GM19023 (cell line): ENCODE data around the gene RNF17.

Experiments
- ATAC-seq: cut with Tn5 transposase; IDR thresholded peaks from one replicate; pipeline ENCODE4 v1.9.1; 2021; ENCODE audit warnings: mild to moderate bottlenecking, moderate library complexity; ENCODE audit not compliant: unreplicated experiment

RNF17 gene

DNA sequence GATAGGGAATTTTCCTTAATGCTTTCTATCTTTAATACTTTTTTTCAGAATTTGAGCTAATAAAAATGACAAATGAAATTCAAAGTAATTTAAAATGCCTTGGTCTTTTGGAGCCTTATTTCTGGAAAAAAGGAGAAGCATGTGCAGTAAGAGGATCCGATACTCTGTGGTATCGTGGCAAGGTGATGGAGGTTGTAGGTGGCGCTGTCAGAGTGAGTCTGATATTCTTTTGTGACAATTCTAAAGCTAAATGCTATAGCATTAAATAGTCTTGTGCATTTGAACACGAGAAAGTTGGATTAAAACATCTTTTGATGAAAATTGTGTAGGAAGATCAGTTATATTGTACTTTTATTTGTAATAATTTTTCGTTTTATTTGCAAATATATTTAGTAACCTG is 95.0 kb downstream of the RNF17 start:
- no peak for ATAC-seq

DNA sequence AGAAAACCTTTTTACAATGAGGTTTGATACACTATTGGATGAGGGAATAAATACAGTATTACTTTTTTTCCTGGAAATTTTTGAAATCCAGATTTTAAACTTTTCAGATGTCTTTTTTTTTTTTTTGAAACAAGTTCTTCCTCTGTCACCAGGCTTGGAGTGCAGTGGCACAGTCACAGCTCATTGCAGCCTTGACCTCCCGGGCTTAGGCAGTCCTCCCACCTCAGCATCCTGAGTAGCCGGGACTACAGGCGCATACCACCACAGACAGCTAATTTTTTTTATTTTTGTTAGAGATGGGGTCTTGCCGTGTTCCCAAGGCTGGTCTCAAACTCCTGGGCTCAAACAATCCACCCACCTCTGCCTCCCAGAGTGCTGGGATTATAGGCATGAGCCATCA is 96.8 kb downstream of the RNF17 start:
- no peak for ATAC-seq

DNA sequence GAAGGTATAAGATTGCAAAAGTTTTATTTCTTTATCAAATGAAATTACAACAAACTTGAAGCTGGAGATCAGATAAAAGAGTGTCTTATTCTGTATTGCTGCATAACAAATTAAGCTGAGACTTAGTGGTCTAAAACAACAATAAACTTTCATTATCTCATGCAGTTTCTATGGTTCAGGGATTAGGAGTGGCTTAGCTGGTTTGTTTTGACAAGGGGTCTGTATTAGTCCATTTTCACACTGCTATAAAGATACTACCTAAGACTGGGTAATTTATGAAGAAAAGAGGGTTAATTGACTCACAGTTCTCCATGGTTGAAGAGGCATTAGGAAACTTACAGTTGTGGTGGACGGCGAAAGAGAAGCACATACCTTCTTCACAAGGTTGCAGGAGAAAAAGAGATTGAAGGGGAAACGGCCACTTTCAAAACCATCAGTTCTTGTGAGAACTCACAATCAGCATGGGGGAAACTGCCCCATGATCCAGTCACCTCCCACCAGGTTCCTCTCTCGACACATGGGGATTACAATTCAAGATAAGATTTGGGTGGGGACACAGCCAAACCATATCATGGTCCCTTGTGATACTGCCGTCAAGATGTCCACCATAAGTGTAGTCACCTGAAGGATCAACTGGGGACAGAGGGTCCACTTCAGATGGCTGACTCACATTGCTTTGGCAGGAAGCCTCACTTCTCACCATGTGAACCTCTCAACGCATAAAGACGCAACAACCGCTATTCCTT is 97.8 kb downstream of the RNF17 start:
- no peak for ATAC-seq

DNA sequence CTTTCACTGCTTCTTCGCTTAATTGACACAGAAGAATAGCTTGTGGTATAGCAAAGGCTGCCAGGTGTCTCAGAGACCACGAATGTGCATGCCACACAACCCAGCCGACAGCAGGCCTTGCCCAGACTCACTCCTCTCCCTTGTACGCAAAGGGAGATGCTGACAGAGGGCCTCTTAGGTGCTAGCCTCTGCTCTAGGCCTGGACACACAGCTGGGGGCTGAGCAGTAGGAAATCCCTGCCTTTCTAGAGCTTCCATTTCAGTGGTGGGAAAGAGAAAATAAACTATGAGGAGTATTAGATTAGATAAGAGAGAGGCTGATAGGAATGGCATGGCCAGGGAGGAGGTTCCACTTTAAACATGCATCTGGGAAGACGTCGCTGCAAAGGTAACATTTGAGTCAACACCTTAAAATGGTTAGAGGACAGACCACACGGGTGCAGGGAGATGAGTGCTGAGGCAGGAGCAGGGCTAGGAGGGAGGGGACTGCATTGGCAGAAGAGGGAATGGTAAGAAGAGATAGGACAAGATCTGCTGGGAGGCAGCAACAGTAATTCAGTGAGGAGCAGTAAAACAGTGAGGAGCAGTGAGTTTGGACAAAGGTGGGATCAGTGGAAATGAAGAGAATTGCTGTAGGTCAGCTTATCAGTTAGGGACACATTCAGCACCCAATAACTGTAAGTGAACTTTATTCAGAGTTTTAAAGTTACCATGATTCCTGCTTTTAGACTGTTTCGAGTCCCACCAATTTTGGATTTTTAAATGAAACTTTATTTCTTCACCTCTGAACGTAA is 100.0 kb downstream of the RNF17 start:
- ATAC-seq, result no peak

DNA sequence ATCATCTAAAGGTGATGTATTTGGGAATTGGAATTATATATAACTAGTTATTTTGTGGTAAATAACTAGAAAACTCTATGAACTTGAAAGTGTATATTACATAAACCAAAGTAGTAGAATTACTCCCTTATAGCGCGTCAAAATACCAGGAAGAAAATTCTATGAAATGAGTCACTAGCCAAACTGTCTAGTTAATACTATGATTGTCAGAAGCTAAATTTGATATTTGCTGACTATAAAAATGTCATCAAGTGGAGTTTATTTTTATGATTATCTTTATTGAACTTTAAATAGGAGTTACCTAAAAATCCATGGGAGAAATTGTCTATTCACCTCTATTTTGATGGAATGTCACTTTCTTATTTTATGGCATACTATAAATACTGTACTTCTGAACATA is 100.6 kb downstream of the RNF17 start:
- no peak for ATAC-seq

DNA sequence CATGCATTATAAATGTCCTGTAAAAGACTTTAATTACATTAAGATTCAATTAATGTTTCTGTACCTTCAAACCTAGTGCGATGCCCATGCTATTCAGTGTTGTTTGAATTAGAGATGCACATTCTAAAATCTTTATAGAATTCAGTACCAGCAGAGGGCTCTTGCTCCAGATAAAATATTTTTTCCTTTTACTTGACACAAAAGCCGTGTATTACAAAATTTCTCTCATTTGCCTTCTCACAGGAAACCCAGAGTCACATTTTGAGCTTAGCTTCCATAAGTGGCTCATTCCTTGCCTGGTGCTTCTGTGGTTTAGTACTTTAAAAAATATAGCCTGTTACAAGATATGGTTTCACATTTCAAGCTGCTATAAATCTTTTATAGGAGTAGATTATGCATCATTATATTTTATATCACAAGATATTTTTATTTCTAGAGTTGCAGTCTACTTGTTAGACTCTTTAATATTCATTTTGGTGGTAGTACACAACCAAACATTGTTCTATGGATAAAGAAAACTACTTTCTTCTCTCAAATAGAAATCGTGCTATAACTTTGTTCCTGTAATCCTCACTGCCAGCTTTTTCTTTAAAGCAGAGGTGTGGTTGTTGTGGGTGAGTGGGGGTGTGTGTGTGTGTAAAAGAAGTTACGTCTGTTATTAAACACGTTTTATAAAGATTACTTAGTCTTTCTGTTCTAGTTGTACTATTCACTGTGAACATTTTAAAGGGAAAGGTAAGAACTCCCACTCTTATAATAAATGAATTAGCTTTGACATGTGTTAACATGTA is 101.4 kb downstream of the RNF17 start:
- no peak for ATAC-seq

DNA sequence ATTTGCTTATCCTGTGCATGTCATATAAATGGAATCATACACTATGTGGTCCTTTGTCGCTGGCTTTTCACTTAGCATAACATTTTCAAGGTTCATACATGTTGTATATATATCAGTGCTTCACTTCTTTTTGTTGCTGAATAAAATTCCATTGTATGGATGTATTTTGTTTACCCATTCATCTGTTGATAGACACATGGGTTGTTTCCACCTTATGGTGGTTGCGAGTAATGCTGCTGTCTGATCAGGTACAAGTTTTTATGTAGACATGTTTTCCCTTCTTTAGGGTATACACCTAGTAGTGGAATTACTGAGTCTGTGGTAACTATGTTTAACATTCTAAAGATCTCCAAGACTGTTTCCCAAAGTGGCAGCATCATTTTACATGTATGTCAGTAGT is 102.5 kb downstream of the RNF17 start:
- ATAC-seq, result no peak

DNA sequence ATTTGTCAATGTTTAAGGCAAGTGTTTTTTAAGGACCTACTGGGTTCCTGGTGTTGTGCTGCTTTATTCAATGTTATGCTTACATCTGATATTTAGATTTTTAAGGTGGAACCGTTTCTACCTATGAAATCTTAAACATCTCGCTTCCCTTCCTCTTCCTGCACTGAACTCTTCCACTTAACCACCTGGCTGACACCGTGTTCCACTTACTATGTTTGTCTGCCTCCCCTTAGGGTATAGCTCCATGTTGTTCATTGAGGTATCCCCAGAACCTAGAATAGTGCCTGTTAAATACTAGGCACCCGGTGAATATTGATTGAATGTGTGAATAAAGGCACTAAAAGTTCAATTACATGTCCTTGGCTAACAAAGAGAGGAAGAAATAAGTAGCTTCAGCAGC is 104.9 kb downstream of the RNF17 start:
- ATAC-seq, result no peak

DNA sequence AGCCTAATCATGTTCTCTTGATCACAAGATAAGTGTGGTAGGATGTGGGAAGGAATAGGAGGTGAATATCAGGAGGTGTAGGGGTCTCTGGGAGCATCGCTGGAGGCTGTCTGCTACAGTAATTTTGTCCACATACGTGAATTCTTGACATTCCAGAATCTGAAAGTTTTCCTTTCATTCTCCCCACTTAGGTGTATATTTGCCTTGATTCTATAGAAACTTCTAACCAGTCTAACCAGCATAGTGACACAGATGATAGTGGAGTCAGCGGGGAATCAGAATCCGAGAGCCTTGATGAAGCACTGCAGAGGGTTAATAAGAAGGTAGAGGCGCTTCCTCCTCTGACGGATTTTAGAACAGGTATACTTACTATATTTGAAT is 106.4 kb downstream of the RNF17 start:
- no peak for ATAC-seq

DNA sequence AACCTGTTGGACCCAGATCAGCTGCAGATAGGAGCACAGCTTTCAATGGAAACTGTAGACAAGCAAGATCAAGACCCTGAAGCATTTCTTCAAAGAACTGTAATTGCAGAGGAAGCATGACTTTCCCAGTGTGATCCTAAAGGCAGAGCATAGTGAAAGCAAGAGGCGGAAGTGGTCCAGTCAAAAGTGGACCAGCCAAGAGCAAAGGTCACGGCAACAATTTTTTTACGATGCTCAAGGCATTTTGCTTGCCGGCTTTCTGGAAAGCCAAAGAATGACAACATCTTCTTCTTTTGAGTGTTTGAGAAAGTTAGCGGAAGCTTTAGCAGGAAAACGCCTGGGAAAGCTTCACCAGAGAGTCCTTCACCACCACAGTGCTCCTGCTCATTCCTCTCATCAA is 111.6 kb downstream of the RNF17 start:
- ATAC-seq, result no peak

DNA sequence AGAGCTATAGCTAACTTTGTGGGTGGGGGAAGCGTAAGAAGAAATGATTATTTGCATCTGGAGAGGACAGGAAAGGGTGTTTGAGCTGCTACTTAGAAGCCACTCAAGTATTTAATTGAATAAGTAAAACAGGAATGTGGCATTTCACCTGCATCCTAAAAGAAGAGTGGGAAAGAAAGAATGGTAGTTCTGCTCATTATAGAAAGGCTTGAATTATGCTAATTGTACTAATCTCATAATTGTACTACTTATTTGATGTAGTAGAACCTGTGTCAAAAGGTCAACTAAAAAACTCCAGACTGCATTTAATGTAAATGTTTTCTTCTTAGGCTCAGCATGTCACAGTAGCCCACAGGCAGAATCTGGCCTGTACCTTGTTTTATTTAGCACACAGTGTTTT is 113.6 kb downstream of the RNF17 start:
- ATAC-seq, result no peak

DNA sequence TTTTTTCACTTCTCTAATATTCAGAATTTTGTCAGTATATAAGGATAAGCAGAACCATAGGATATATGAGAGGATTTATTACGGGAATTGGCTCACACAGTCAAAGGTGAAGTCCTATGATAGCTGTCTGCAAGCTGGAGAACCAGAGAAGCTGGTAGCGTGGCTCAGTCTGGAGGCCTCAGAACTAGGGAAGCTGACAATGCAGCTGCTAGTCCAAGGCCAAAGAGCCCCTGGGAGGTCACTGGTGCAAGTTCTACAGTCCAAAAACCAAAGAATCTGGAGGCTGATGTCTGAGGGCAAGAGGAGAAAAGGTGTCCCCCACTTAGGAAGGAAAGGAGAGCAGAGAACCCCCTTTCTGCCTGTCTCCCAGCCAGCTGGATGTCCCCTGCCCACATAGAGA is 114.4 kb downstream of the RNF17 start:
- no peak for ATAC-seq

DNA sequence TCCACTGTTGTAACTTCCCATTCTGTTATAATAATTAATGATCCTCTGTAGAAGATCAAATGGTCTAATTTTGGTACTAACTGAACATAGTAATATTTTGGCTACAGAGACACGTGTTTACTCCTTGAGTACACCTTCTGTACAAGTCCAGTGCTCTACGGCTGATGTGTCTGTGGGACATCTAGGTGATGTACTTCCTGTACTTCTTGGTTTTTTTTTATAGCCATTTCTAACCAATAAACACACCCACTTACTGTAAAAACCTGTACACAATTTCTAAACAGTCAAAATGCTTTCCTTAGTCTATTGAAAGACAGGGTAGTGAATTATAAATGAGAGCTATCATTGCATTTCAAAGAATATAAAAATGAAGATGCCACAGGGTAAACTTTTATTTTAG is 118.7 kb downstream of the RNF17 start:
- no peak for ATAC-seq

DNA sequence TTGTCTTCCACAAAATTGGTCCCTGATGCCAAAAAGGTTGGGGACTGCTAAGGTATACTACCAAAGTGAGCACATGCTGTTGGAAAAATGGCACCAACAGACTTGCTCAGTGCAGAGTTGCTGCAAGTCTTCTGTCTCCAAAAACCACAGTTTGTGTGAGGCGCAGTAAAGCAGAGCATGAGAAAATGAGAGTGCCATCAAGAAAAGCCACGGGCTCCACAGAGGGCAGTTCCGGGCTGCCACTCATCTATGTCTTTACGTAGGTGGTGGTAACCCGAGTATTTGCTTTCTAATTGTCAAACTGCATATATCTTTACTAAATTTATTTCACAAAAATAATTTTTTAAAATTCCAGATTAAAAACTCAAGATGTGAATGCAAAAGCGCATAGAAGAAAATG is 123.8 kb downstream of the RNF17 start:
- ATAC-seq, result no peak

DNA sequence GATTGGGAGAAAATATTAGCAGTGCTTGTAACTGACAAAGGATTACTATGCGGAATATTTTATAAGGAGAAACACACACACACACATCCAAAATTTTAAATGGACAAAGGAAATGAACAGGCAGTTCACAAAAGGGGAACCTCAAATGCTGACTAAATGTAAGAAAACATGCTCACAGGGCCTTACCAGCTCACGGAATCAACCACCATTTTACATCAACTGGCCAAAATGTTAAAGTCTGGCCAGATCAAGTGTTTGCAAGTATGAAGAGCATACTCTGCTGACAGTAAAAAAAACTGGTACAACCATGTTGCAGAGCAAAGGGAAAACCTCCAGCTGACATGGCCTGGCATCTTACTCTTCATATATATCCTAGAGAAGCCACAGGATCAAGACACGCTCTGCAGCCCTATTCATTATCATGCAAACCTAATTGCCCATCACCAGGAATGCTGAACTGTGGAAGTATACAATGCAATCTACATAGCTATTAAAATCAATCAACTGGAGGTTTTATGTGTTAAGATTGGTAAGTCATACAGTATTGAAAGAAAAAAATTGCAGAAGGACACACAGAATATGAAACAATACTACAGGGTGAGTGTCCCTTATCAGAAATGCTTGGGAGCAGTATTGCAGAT is 124.4 kb downstream of the RNF17 start:
- ATAC-seq, result no peak

DNA sequence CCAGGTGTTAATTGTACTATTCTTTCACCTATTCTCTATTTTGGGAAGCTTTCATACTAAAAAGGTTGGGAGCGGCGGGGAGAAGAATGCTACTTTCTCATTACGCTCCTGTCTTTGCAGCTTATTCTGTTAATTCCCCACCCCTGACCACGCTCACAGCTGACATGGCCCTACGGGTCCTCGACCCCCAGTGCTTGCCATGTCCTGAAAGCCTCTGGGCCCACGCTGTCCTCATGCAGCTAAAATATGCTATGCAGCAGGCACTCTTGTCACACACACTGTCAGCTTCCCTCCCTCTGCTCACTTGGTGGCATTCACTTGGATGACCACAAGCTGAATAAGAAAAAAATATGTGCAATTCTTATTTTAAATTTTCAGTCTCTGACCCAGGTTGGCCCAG is 126.3 kb downstream of the RNF17 start:
- no peak for ATAC-seq

DNA sequence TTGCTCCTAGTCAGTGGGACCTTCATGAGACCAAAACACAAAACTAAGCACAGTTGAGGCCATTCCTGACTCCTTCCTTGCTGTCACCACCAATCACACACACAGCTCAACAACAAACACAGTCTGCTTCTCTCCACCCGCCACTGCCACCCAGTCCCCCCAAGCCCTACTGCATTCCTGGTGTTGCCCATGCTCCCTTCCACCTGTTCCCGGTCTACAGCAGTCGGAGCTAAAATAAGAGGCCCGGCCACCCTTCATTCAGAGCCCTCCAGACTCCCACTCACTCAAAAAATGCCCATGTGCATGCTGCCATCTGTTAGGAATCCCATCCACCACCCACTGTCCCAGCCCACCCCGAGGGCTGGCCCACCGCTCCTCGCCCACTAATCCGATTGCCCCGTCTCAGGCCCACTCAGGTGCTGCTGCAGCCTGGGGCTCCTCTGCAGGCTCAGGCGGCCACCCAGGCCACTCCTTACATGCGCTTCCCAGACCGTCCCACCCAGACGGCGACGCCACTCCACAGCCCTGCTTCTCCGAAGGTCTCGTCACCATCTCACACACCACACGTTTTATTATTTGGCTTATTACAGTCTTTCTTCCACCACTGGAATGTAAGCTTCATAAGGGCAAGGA is 127.6 kb downstream of the RNF17 start:
- ATAC-seq, result no peak

DNA sequence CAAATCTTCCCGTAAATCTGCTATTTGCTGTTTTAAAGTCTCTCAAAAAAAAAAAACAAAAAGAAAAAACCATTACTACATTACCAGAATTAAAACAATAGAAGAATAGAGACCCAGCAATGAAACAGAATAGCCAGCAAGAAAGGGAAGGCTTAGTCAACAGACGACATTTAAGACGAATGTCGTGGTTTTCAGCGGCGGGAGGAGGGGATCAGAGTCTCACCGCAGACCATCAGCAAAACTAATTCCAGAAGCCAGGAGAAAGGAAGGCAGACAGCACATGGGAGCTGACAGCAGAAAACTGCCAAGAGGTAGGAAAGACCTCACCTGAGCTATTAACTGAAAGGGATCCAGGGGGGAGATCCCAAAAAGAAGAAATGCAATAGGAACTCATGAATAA is 128.9 kb downstream of the RNF17 start:
- no peak for ATAC-seq

DNA sequence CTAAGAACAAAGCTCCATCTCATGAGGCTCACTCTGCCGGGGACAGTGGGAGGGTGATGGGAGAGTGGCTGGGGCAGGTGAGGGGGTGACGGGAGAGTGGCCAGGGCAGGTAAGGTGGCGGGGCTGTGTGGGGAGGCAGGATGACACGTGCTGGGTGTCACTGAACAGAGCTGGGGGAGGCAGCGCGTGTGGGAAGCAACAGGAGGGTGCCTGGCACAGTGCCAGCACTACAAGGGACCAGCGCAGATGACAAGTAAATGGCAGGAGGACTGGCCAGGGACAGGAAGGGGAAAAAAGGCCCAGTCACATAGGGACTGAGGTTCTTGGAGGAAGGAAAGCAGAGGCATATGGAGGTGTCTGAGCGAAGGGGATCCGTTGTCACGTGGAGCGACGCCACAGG is 129.9 kb downstream of the RNF17 start:
- ATAC-seq, result no peak

DNA sequence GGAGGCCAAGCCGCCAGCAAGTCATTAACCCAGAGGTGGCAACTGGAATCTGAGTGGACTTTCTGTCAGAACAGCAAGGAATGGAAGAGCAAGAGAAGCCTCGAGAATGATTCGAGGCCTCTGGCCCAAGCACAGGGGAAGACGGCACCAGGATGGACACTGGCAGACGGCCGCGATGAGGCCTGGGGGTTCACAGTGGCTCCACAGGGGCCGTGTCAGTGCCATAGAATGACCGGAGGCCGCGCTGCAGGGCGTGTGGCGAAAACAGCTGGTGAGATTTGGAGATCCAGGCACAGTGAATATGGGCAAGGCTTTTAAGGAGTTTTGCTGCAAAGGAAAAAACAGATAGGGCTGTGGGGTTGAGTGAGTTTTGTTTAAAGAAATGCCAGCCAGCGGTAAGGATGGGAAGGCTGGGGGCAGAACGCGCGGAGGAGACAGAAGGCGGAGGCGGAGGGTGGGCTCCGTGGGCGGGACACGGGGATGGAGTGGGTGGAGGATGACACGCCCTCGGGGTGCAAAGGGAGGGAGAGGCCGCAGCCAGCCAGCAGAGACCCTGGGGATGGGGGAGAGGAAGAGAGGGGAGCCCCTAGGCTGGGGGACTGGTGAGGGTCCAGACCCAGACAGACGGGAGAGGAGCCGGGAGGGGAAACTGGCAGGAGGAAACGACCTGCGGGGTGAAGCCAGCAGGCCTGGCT is 130.5 kb downstream of the RNF17 start:
- ATAC-seq, result no peak
